CD14-positive monocyte (primary cell): Measurements from ENCODE around the gene SLC6A7. TPM values are rescaled to one million over a fixed set of nuclear protein-coding genes. Genes with fewer than 3 reads are reported as not detected.

Experiments used
- DNase-seq, 3 donors: peaks; one replicate each; pipeline ENCODE4 v3.0.0-alpha.2; 2011 to 2022
- H2AFZ ChIP-seq: 2 replicates; pipeline ENCODE4 v1.6.0; 2012; ENCODE audit warnings: mild to moderate bottlenecking, low read depth, low read length, inconsistent platforms; ENCODE audit not compliant: insufficient read depth, poor library complexity, severe bottlenecking
- H3K27ac ChIP-seq, 2 donors: 1 replicate in 1 of 2; 2 replicates in 1 of 2; pipeline ENCODE4 v1.5.1; 2012 to 2013; ENCODE audit warnings: low read length in 2 of 2, control low read depth in 1 of 2, inconsistent platforms in 1 of 2, low read depth in 1 of 2, mild to moderate bottlenecking in 1 of 2
- H3K27me3 ChIP-seq, 2 donors: one replicate each; pipeline versions ENCODE4 v1.6.0 to v1.6.1; 2011 to 2013; ENCODE audit warnings: low read length in 2 of 2; ENCODE audit not compliant: control insufficient read depth in 2 of 2, insufficient read depth in 2 of 2
- H3K36me3 ChIP-seq, 2 donors: replicated peaks in 1 of 2; 1 replicate in 1 of 2; 2 replicates in 1 of 2; pipeline versions ENCODE4 v1.5.1 to v1.6.1; 2012 to 2013; ENCODE audit warnings: low read length in 2 of 2, control low read depth in 1 of 2, inconsistent platforms in 1 of 2, mild to moderate bottlenecking in 1 of 2; ENCODE audit not compliant: insufficient read depth in 2 of 2, control insufficient read depth in 1 of 2
- H3K4me1 ChIP-seq, 2 donors: 1 replicate in 1 of 2; 2 replicates in 1 of 2; pipeline versions ENCODE4 v1.5.1 to v1.6.1; 2012 to 2013; ENCODE audit warnings: low read length in 2 of 2, control low read depth in 1 of 2, inconsistent platforms in 1 of 2, mild to moderate bottlenecking in 1 of 2, moderate library complexity in 1 of 2; ENCODE audit not compliant: insufficient read depth in 2 of 2, control insufficient read depth in 1 of 2
- H3K4me2 ChIP-seq: replicated peaks from 2 replicates; pipeline ENCODE3; 2012; ENCODE audit warnings: low read length, moderate library complexity, mild to moderate bottlenecking; ENCODE audit not compliant: poor library complexity, severe bottlenecking; ENCODE audit errors: extremely low read depth
- H3K4me3 ChIP-seq, 3 experiments: fragments of 200-600 bp in 1 of 3; sonication (generic) in 1 of 3; replicated peaks in 1 of 3; 1 replicate in 2 of 3; 2 replicates in 1 of 3; pipeline ENCODE4 v1.5.1; 2011 to 2013; ENCODE audit warnings: low read length in 3 of 3, mild to moderate bottlenecking in 3 of 3, control low read depth in 2 of 3, low read depth in 2 of 3, inconsistent platforms in 1 of 3, moderate library complexity in 1 of 3
- H3K79me2 ChIP-seq: 2 replicates; pipeline ENCODE4 v1.6.0; 2012; ENCODE audit warnings: mild to moderate bottlenecking, control low read depth, inconsistent platforms, low read length, moderate library complexity; ENCODE audit not compliant: insufficient read depth
- H3K9ac ChIP-seq: 2 replicates; pipeline ENCODE4 v1.6.0; 2017; ENCODE audit warnings: low read length, mild to moderate bottlenecking; ENCODE audit not compliant: insufficient read depth, poor library complexity, severe bottlenecking
- H3K9me3 ChIP-seq, 2 donors: replicated peaks in 1 of 2; 1 replicate in 1 of 2; 2 replicates in 1 of 2; pipeline versions ENCODE4 v1.5.1 to v1.6.1; 2012 to 2013; ENCODE audit warnings: low read length in 2 of 2, control low read depth in 1 of 2; ENCODE audit not compliant: control insufficient read depth in 1 of 2, insufficient read depth in 1 of 2
- H4K20me1 ChIP-seq: 2 replicates; pipeline ENCODE4 v1.6.0; 2012; ENCODE audit warnings: mild to moderate bottlenecking, low read length, control low read depth, moderate library complexity; ENCODE audit not compliant: insufficient read depth
- H3K27ac Mint-ChIP-seq, 7 donors: one replicate each; pipeline ENCODE4 v1.8.0; 2020; ENCODE audit warnings: mild to moderate bottlenecking in 7 of 7, mixed read lengths in 7 of 7, moderate library complexity in 6 of 7, inconsistent platforms in 2 of 7
- H3K27me3 Mint-ChIP-seq, 3 donors: one replicate each; pipeline ENCODE4 v1.8.0; 2021 to 2022; ENCODE audit warnings: low read depth in 3 of 3, mild to moderate bottlenecking in 3 of 3, mixed read lengths in 3 of 3, moderate library complexity in 3 of 3, inconsistent platforms in 1 of 3
- H3K36me3 Mint-ChIP-seq, 2 donors: one replicate each; pipeline ENCODE4 v1.8.0; 2020; ENCODE audit warnings: mixed read lengths in 2 of 2, inconsistent platforms in 1 of 2, mild to moderate bottlenecking in 1 of 2
- H3K4me1 Mint-ChIP-seq: one replicate; pipeline ENCODE4 v1.8.0; 2020; ENCODE audit warnings: mild to moderate bottlenecking, mixed read lengths
- H3K4me3 Mint-ChIP-seq, 2 donors: one replicate each; pipeline ENCODE4 v1.8.0; 2020; ENCODE audit warnings: mild to moderate bottlenecking in 2 of 2, mixed read lengths in 2 of 2, moderate library complexity in 1 of 2
- H3K9me3 Mint-ChIP-seq, 7 donors: one replicate each; pipeline ENCODE4 v1.8.0; 2020 to 2022; ENCODE audit warnings: mixed read lengths in 7 of 7, mild to moderate bottlenecking in 6 of 7, moderate library complexity in 6 of 7, inconsistent platforms in 2 of 7
- CTCF ChIP-seq: fragments of 200-600 bp; IDR thresholded peaks from one replicate; pipeline ENCODE4 v1.8.0; 2022; ENCODE audit warnings: antibody characterized with exemption, mild to moderate bottlenecking
- WGBS: methylation state at CpG from one replicate; pipeline ENCODE4 v1.1.5; 2013; ENCODE audit warnings: missing lambda C conversion rate; ENCODE audit not compliant: insufficient coverage; 5-methylcytosine and 5-hydroxymethylcytosine counted together
- intact Hi-C, 2 donors: fragments of 100-400 bp; cut with micrococcal nuclease; formaldehyde crosslinking; loops; one replicate each; pipeline versions ENCODE4 v1.15.0 to v1.15.1; 2023
- polyA plus RNA-seq, 3 donors: library from polyadenylated mRNA; depleted of rRNA in 1 of 3; unstranded in 2 of 3; stranded (reverse) in 1 of 3; fragments of 300-500 nt in 2 of 3; fragments of >200 nt in 1 of 3; fragmentation: Illumina TruSeq in 2 of 3; gene quantifications; 1 replicate in 2 of 3; 2 replicates in 1 of 3; pipeline ENCODE4 v1.2.3, GENCODE V29; 2012 to 2021

Gene SLC6A7
- polyA plus RNA-seq, 3 donors, result 0.07 TPM; not detected in 2

- 88% methylated on average over 1 of the region's 3 CpGs for WGBS
- Histone ChIP-seq H3K4me1 (peaks cover 25% of the 10 kb centered on the region in 2 donors), H3K9me3 (no peaks in the 10 kb centered on the region), H3K79me2 (no peaks in the 10 kb centered on the region), H3K36me3 (no peaks in the 10 kb centered on the region), H3K9ac (no peak overlapping the region), H3K27me3 (peaks cover 24 to 45% of the 10 kb centered on the region in 2 donors), H3K4me3 (no peak overlapping the region), H4K20me1 (no peaks in the 10 kb centered on the region), H3K4me2 (no peak overlapping the region), H2AFZ (no peak overlapping the region), H3K27ac (no peak overlapping the region)
- Mint-ChIP-seq H3K36me3 (no peaks in the 10 kb centered on the region), H3K9me3 (peaks cover 0 to 3% (median 0%) of the 10 kb centered on the region in 7 donors), H3K27ac (no peak overlapping the region), H3K4me3 (peak overlapping the region in 1 of 2 donors; percentile 35), H3K27me3 (peaks cover 34 to 51% (median 50%) of the 10 kb centered on the region in 3 donors), H3K4me1 (peaks cover 34% of the 10 kb centered on the region)
- no peak for TF ChIP-seq CTCF
- intact Hi-C loops, result no loop called here
- no peak for DNase-seq
Measured at GRCh38 chr5:150188146-150188842, 1.6 kb upstream of the SLC6A7 start.

- Mint-ChIP-seq H3K27me3 (peaks cover 34 to 53% (median 50%) of the 10 kb centered on the region in 3 donors), H3K36me3 (no peaks in the 10 kb centered on the region), H3K4me1 (peaks cover 34% of the 10 kb centered on the region), H3K4me3 (peak overlapping the region in 1 of 2 donors; percentile 70), H3K27ac (peak overlapping the region in 2 of 7 donors; percentile 60 to 61), H3K9me3 (peaks cover 0 to 3% (median 0%) of the 10 kb centered on the region in 7 donors)
- Histone ChIP-seq H3K9me3 (no peaks in the 10 kb centered on the region), H3K36me3 (no peaks in the 10 kb centered on the region), H3K4me3 (no peak overlapping the region), H3K79me2 (no peaks in the 10 kb centered on the region), H3K4me2 (no peak overlapping the region), H3K27me3 (peaks cover 24 to 46% of the 10 kb centered on the region in 2 donors), H3K4me1 (peaks cover 25% of the 10 kb centered on the region in 2 donors), H3K27ac (no peak overlapping the region), H2AFZ (no peak overlapping the region), H4K20me1 (no peaks in the 10 kb centered on the region), H3K9ac (no peak overlapping the region)
- TF ChIP-seq CTCF, result no peak
- DNase-seq, result peak; percentile 3 to 59 (median 4)
- intact Hi-C loops, result no loop called here
- no CpG with 5 or more reads among the region's 3 CpGs for WGBS
Measured at GRCh38 chr5:150189326-150189725, 536 bp upstream of the SLC6A7 start.
